ENCODE measurements around the gene DOCK4.

Gene DOCK4

GRCh38 chr7:111796671-111797070 lies 409.5 kb downstream of the DOCK4 start:
- Histone ChIP-seq H3K9me3 (peaks cover 7 to 70% (median 59%) of the 10 kb centered on the region in 3 donors), H3K4me3 (no peak overlapping the region), H3K27ac (no peak overlapping the region), H3K36me3 (peaks cover 12 to 77% (median 23%) of the 10 kb centered on the region in 3 donors), H3K27me3 (no peaks in the 10 kb centered on the region), H3K4me1 (no peaks in the 10 kb centered on the region)
- DNase-seq, result no peak
- no peak for TF ChIP-seq CTCF (IDR thresholded peaks at IDR 0.05)
- intact Hi-C loops (cut with DNase I; ENCODE audit: low total_unique reads), result no loop called here

DNA sequence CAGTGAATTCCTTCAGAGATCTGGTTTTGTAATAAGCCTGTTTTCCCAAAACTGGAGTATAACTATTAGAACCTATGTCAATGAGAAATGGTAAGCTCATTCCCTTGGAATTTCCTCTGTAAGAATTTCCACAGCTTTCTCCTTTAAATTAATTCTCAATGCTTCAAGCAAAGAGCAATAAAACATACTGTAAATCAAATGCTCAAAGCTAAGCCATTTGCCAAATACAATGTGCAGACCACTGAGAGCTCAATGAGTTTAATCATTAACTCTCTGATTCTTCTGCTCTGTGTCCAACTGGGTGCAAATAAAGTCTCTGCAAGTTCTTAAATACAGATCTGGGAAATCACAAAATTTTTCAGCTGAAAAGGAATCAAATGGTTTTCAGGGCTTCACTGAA lies 416.3 kb downstream of the DOCK4 start:
- no peaks in the 10 kb centered on the region for H3K27me3 ChIP-seq

GRCh38 chr7:111789048-111789320 lies 417.2 kb downstream of the DOCK4 start:
- Histone ChIP-seq H3K9me3 (peaks cover 0 to 6% (median 4%) of the 10 kb centered on the region in 3 donors), H3K4me3 (no peak overlapping the region), H3K27me3 (no peaks in the 10 kb centered on the region), H3K4me1 (peaks cover 0 to 5% (median 0%) of the 10 kb centered on the region in 4 donors), H3K27ac (no peak overlapping the region), H3K36me3 (peaks cover 0 to 20% (median 3%) of the 10 kb centered on the region in 3 donors)
- no peak for DNase-seq
- intact Hi-C loops (cut with DNase I; ENCODE audit: low total_unique reads), result no loop called here
- no peak for TF ChIP-seq CTCF (IDR thresholded peaks at IDR 0.05)

More for the DNA sequence above, 416.3 kb downstream of the DOCK4 start:
- intact Hi-C loops (cut with DNase I; ENCODE audit: low total_unique reads), result no loop called here
- no peak overlapping the region for H3K27ac ChIP-seq
- TF ChIP-seq CTCF (IDR thresholded peaks at IDR 0.05), result no peak
- peaks cover 0 to 5% (median 0%) of the 10 kb centered on the region in 4 donors for H3K4me1 ChIP-seq
- H3K9me3 ChIP-seq, result peaks cover 0 to 15% (median 11%) of the 10 kb centered on the region in 3 donors
- no peak overlapping the region for H3K4me3 ChIP-seq
- DNase-seq, result no peak
- H3K36me3 ChIP-seq, result peaks cover 0 to 27% (median 3%) of the 10 kb centered on the region in 3 donors

DNA sequence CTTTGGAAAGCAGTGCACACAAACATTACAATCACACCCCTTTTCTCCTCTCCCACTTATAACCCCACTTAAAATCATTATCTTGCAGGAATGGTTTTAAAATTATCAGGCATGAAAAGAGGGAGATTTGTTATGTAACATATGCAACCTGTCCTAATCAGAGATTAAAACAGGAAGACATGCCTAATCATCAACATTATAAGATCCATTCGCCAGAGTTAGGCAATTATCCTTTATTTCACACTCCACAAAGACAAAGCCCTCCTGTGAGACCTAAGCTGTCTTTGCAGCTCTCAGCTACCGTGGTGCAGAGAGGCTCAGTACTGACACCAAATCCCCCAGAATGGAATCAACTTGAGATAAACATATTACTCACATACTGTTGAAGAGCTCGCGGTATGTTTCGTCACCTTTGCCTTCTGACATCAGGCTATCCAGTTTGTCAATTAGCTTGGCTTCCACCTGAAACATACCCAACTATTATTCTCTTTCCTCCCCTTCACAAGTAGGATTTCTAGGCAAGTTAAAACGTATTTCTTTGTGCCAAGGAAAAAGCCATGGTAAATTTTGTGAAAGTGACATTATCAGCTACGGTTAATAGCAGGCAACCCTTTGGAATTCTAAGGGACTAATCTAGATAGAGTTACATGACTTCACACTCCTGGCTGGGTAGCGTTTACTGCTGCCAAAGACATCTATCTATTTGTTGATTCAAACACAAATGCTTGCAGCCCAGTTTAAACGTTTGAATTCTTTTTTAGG lies 417.7 kb downstream of the DOCK4 start:
- no peak overlapping the region for H3K27ac ChIP-seq
- no peak overlapping the region for H3K4me3 ChIP-seq
- peaks cover 0 to 4% (median under 1%) of the 10 kb centered on the region in 3 donors for H3K9me3 ChIP-seq
- DNase-seq, result no peak
- peaks cover 0 to 15% (median 3%) of the 10 kb centered on the region in 3 donors for H3K36me3 ChIP-seq
- intact Hi-C loops (cut with DNase I; ENCODE audit: low total_unique reads), result no loop called here
- H3K27me3 ChIP-seq, result no peaks in the 10 kb centered on the region
- peaks cover 0 to 5% (median 0%) of the 10 kb centered on the region in 4 donors for H3K4me1 ChIP-seq
- no peak for TF ChIP-seq CTCF (IDR thresholded peaks at IDR 0.05)

- Histone ChIP-seq H3K36me3 (peaks cover 0 to 9% (median 3%) of the 10 kb centered on the region in 3 donors), H3K4me1 (peaks cover 0 to 5% (median 0%) of the 10 kb centered on the region in 4 donors), H3K27ac (no peak overlapping the region), H3K9me3 (no peaks in the 10 kb centered on the region), H3K4me3 (no peak overlapping the region), H3K27me3 (no peaks in the 10 kb centered on the region)
- no peak for TF ChIP-seq CTCF (IDR thresholded peaks at IDR 0.05)
- intact Hi-C loops (cut with DNase I; ENCODE audit: low total_unique reads), result no loop called here
- no peak for DNase-seq
Measured at GRCh38 chr7:111787741-111788140, 418.5 kb downstream of the DOCK4 start.
